IPS-NIHi7 (cell line): ENCODE data around the gene ADD3.

Experiments
- DNase-seq: peaks from one replicate; pipeline ENCODE4 v3.0.0; 2012; ENCODE audit warnings: mixed read lengths; ENCODE audit errors: extremely low spot score

The ADD3 gene

GRCh38 chr10:110067960-110068770 lies 60.4 kb downstream of the ADD3 start:
- peak; percentile 31 for DNase-seq

- no peak for DNase-seq
These were observed 61.0 kb downstream of the ADD3 start for GRCh38 chr10:110068780-110069179.

DNA sequence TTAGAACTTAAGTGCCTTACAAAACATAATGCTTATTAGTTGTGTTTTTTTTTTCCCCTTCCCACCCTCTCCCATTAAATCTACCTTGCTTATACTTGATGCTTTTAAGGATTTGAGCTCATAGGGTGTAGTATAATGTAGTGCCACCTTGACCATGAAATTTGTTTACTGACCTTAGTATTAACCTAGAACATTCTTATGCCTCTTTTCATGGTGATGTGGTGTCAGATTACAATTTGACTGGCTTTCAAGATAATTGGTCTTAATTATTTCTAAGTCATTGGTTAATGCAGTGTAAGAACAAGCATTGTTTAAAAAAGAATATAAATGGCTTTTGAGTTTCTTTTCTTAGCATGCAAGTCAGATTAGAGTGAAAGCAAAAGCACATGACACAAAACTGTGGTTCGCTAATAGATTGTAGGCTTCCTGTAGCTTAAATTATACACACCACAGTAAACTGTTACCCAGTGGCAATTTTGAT lies 61.8 kb downstream of the ADD3 start:
- no peak for DNase-seq

GRCh38 chr10:110073896-110074295 lies 66.1 kb downstream of the ADD3 start:
- no peak for DNase-seq

DNA sequence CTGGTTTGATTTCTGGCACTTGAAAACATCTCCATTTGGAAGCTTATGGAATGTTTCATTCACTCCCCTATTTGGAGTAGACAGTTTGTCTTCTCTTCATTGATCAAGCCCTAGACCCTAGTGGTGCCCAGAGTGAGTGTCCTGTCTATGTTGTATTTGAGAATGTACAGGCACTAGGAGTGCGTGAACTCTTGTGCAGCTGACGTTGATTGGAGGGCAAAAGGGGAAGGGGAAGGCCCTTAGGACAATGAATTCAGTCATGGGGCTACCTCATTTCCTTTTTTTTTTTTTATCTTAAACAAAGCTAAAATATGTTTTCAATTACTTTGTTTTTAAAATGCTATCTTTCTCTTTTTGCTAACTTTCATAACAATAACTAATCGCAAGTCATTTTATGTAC lies 66.5 kb downstream of the ADD3 start:
- DNase-seq, result no peak

GRCh38 chr10:110074758-110075671 lies 67.2 kb downstream of the ADD3 start:
- DNase-seq, result no peak

DNA sequence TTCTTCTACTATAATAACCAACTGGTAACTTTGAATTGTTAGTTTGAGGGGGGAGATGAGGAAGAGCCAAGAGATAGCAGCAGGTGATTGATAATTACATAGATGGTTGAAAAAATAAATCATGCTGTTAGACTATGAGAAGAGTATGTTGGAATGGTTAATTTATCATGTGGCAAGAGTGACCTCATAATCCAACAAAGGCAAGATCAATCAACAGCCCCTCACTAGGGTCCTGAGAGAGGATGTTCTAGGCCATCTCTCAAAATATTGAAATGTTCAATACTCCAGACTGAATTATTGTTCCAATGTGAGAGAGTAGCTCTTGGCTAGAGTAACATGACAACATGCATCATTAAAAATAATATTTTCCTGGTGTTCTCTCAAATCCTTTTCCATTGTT lies 67.9 kb downstream of the ADD3 start:
- no peak for DNase-seq

DNA sequence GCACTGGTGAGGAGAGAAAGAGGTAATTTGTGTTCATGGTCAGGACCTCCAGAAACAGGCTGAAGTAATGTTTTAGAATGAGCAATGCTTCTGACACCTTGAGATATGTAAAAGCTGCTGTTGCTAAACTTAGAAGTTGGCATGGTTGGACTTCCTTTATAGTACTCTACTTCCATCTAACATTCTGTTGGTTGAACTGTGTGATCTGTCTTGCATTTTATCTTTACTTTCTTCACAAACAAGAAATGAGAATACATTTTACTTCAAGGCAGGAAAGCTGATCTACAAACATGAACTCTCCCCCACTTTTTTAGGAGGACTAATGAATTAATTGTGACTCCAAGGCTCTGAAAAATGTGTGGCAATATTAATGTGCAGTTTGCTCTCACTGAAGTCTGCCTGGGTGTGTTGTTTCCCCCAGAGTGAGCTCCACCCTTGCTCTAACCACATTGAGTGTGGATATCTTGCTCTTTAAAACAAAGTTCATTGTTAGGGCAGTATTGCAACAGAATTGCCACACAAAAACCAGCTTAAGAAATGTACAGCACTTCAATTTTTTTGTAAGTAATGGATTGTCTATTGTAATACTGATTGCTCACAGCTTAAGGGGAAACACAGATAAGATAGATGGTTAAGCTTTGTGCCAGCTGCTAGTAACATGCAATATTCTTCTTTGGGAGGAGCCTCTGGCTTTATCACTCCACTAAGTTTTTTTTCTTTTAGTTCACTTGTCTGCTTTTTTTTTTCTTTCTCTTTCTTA lies 69.0 kb downstream of the ADD3 start:
- no peak for DNase-seq

DNA sequence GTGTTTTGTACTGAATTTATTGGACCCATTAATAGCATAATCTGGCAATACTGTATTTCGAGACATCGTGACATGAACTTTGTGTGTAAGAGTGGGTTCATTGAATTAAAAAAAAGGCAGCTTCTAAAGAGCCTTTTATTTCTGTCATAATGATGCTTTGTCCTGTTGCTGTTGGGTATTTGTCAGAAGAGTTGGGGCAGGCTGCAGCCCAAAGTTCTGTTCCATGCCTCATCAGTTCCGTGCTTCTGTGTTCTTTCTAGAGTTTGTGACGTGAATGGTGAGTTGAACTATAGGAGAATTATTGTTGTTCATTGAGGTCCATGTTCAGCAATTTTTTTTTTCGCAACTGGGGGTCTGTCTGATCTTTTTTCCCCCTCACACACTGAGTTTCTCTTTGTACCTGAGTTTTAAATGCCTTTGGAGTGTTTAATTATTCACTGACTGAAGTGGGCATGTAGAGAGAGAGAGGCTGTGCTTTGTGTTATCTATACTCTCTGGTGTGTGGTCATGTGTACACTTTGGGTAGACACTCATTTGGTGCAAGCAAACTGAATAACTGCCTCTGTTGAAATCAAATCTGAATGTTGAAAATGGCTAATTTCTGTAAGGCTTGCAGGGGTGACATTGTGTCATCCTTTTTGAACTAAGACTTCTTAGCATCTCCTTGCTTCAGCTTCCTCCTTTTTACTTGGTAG lies 69.8 kb downstream of the ADD3 start:
- DNase-seq, result no peak

GRCh38 chr10:110078317-110078716 lies 70.5 kb downstream of the ADD3 start:
- no peak for DNase-seq

DNA sequence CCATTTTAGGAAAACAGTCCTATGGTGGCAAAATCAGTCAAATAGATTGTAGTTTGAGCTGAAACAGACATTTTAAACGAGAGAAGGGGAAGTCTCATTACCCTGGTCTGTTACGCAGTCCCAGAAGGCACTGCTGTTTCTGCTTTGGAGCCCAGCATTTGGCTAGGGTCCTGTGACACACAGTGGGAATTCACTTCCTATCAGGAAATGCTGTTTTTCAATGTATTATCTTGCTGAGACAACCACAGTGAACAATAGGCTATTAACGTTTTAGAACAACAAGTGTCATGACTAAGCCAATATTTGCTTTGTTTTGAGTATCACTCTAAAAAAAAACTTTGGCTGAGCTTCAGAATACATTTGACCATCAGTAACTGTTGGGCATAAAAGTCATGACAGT lies 74.1 kb downstream of the ADD3 start:
- peak; percentile 20 for DNase-seq

- DNase-seq, result no peak
These were observed 76.1 kb downstream of the ADD3 start for GRCh38 chr10:110083884-110084283.

DNA sequence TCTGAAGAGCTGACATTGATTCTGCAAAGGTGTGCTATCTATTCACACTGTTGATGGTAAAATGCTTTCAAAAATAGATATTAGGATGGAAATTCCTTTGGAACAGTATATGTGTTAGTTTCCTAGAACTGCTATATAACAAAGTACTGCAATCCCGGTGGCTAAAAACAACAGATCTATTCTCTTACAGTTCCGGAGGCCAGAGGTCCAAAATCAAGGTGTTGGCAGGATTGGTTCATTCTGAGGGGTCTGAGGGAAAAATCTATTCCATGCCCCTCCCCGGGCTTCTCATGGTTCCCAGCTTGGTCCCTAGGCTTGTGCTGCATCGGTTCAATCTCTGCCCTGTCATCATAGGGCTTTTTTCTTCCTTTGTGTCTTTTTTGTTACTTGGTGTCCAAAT lies 79.9 kb downstream of the ADD3 start:
- no peak for DNase-seq

GRCh38 chr10:110088367-110089104 lies 80.8 kb downstream of the ADD3 start:
- no peak for DNase-seq

GRCh38 chr10:110091830-110092229 lies 84.0 kb downstream of the ADD3 start:
- no peak for DNase-seq

DNA sequence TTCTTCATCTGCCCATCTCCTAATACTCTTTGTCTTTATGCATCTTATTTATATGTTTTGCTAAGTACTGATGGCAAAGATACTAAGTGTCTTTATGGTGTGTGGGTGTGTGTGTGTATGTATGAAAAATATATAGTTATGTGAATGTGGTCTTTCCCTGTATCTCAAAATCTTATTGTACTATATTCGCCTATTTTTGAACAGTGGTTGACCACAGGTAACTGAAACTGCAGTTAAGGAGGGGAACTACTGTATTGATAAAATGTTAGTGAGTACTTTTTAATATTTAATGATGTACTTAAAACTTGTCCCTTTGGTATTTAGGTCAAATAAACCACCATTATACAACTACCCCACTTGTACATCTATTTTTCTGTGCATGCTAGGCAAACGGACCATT lies 85.9 kb downstream of the ADD3 start:
- no peak for DNase-seq

DNA sequence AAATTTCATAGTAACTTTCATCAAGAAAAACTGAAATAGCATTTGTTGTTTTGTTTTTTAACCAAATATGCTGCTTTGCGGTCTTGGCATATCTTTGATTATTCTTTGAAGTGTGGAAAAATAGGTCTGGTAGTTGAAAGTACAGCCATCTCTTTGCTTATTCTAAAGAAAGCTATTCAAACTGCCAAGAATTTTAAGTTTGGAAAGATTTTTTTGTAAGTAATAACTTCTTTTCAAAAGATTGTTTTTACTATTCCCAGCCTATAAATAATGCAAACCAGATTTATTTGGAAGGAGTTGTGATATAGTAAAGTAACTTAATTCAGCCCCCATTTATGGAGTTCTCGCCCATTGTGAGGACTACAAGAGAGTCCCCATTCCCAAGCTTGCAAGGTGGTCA lies 87.0 kb downstream of the ADD3 start:
- DNase-seq, result no peak

DNA sequence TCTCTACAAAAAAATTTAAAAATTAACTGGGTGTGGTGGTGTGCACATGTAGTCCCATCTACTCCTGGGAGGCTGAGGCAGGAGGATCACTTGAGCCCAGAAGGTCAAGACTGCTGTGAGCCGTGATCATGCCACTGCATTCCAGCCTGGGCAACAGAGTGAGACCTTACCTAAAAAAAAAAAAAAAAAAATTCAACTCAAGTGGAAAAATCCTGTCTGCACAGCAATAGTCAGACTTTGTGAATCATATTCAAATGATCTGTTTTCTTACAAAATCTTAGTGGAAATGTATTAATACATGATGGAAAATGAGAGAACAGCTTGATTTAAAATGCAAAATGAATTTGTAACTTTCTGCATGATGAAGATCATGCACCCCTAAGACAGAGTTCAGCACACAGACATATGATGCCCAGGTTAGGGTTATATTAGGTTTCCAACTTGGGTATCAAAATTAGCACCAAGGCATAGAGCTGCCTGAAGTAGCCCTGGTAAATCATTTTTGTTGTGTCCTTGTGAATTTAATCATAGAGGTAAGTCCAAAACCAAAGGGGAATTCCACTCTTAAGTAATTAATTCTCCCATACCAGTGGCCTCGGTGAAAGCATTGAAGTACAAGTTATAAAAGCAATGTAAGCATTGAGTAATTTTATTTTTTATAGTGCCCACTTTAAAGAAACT lies 93.8 kb downstream of the ADD3 start:
- DNase-seq, result no peak

GRCh38 chr10:110103921-110104461 lies 96.2 kb downstream of the ADD3 start:
- no peak for DNase-seq

- DNase-seq, result no peak
These were observed 98.1 kb downstream of the ADD3 start for GRCh38 chr10:110105873-110106272.
